Ishikawa (cell line): Measurements from ENCODE around the gene STEAP2.

Experiments
- CEBPB ChIP-seq: IDR thresholded peaks from 2 replicates; pipeline ENCODE4 v1.6.1; 2012
- CREB1 ChIP-seq: IDR thresholded peaks from 2 replicates; pipeline ENCODE4 v1.6.1; 2012; ENCODE audit warnings: low read depth
- EGR1 ChIP-seq: IDR thresholded peaks from 2 replicates; pipeline ENCODE4 v1.6.1; 2012
- EP300 ChIP-seq: IDR thresholded peaks from 2 replicates; pipeline ENCODE4 v1.6.1; 2012; ENCODE audit warnings: borderline replicate concordance
- FOXM1 ChIP-seq: IDR thresholded peaks from 2 replicates; pipeline ENCODE4 v1.6.1; 2012; ENCODE audit warnings: low read depth, borderline replicate concordance
- NFIC ChIP-seq: IDR thresholded peaks from 2 replicates; pipeline ENCODE4 v1.6.1; 2012
- RAD21 ChIP-seq: IDR thresholded peaks from 2 replicates; pipeline ENCODE4 v1.6.1; 2012; ENCODE audit warnings: low read depth
- TAF1 ChIP-seq: IDR thresholded peaks from 2 replicates; pipeline ENCODE4 v1.6.1; 2012; ENCODE audit warnings: low read depth, mild to moderate bottlenecking
- TCF12 ChIP-seq: IDR thresholded peaks from 2 replicates; pipeline ENCODE4 v1.6.1; 2012; ENCODE audit warnings: low read depth
- TEAD4 ChIP-seq: IDR thresholded peaks from 2 replicates; pipeline ENCODE4 v1.6.1; 2012
- YY1 ChIP-seq: IDR thresholded peaks from 2 replicates; pipeline ENCODE4 v1.6.1; 2012; ENCODE audit warnings: low read depth
- ZBTB7A ChIP-seq: IDR thresholded peaks from 2 replicates; pipeline ENCODE4 v1.6.1; 2012; ENCODE audit warnings: low read depth
- TF ChIP-seq, protein P1 (sequence below): IDR thresholded peaks from 2 replicates; pipeline ENCODE4 v1.6.1; 2012
- TF ChIP-seq, protein P2 (sequence below): IDR thresholded peaks from 2 replicates; pipeline ENCODE4 v1.6.1; 2012
- TF ChIP-seq, protein P3 (sequence below): IDR thresholded peaks from 2 replicates; pipeline ENCODE4 v1.6.1; 2012; ENCODE audit warnings: low read depth, mild to moderate bottlenecking

The STEAP2 gene

DNA sequence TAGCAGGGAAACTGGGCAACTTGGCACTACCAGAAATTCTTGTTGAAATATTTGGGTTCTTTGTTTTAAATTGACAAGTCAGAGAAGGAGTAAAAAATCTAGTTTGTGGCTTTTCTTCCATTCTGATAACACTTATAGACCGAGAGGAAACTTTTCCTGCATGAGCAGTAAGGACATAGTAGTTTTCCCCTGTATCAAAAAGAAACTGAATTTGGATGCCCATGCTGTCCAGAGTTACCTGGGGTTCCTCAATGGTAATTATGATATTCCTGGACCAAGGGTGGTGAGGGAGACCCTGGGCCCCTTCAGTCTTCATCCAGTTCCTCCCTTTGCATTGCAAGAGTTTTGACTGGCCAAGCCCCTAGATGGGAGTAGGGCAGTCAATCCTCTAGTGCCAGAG, 19.9 kb upstream of the STEAP2 start:
- TF ChIP-seq, protein P1, sequence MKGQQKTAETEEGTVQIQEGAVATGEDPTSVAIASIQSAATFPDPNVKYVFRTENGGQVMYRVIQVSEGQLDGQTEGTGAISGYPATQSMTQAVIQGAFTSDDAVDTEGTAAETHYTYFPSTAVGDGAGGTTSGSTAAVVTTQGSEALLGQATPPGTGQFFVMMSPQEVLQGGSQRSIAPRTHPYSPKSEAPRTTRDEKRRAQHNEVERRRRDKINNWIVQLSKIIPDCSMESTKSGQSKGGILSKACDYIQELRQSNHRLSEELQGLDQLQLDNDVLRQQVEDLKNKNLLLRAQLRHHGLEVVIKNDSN: no peak
- TF ChIP-seq FOXM1 (no peak), RAD21 (no peak), TEAD4 (no peak), EP300 (no peak), CREB1 (no peak), NFIC (no peak), EGR1 (no peak), CEBPB (no peak), YY1 (no peak), TCF12 (no peak), ZBTB7A (no peak)

DNA sequence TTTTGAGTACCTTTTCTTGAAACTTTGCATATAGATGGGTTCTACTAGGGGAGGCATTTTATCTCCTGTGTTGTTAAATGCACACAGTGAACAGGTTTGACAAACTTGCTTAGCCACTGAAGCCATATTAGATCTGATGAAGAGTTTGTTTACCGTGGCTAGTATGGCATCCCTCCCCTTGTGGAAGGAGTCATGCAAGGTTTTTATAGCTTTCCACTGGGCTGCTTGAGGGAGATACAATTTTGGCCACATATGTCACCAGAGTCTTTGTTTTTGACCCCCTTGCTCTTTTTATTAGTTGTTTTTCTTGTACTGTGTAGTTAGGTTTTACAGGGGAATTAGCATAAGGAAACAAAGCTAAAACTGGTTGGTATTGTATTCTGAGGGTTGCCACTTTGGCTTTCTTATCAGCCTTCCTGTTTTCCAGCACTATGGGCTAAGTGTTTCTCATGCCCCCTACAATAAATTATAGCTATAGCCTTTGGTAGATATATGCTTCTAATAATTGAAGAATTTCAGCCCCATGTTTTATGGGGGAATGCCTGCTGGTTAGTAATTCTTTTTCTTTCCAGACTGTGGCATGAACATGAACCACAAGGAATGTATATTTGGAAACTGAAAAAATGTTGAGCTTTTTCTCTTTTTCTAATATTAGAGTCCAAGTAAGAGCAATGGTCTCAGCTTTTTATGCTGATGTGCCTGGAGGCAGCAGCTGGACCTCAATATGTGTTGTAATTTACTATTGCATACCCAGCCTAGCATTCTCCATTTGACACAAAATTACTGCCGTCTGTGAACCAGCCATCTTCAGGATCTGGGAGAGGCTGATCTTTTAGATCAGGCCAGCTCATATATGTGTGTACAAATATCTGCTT, 18.4 kb upstream of the STEAP2 start:
- TF ChIP-seq YY1: no peak

DNA sequence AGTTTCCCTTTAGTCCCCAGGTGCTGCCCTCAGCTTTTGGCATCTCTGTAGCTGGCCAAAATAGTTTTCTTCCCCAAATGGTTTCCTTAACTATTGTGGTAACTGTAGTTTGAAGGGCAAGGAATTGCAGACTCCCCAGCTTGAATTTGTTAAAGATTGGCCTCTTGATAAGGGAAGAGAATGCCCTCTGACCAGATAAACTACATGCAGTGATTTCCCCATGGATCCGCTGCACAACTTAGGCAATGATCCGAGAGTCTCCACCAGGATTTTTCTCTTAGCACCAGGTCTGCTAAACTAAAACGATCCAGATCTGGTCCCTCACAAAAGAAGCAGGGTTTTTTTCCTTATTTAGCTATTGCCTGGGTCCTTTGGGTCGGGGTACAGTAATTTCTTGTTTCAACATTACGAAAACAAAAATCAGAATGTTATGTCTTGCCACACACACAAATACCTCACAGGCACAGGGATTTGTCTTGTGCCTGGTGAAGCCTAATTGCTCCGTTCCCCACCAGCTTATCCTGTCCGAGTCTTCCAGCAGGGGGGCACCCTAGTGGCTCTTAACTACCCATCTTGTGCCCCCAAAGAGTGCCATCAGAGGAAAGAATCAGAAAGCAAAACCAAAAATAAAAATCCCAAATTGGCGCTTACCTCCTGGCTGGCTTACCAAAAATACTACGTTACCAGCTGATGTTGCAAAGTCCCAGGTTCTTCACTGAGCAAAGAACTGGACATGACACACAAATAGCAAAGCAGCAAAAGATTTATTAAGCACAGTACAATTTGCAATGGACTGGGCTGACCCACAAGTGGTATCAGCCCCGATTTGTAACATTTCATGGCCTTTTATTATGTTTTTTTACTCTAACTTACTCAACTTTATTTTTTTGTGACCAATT, 16.4 kb upstream of the STEAP2 start:
- TF ChIP-seq CEBPB: no peak
- no peak for TF ChIP-seq EP300
- TF ChIP-seq RAD21: no peak
- no peak for TF ChIP-seq TAF1
- TF ChIP-seq, protein P2, sequence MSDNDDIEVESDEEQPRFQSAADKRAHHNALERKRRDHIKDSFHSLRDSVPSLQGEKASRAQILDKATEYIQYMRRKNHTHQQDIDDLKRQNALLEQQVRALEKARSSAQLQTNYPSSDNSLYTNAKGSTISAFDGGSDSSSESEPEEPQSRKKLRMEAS: no peak
- no peak for TF ChIP-seq YY1
- TF ChIP-seq, protein P3, sequence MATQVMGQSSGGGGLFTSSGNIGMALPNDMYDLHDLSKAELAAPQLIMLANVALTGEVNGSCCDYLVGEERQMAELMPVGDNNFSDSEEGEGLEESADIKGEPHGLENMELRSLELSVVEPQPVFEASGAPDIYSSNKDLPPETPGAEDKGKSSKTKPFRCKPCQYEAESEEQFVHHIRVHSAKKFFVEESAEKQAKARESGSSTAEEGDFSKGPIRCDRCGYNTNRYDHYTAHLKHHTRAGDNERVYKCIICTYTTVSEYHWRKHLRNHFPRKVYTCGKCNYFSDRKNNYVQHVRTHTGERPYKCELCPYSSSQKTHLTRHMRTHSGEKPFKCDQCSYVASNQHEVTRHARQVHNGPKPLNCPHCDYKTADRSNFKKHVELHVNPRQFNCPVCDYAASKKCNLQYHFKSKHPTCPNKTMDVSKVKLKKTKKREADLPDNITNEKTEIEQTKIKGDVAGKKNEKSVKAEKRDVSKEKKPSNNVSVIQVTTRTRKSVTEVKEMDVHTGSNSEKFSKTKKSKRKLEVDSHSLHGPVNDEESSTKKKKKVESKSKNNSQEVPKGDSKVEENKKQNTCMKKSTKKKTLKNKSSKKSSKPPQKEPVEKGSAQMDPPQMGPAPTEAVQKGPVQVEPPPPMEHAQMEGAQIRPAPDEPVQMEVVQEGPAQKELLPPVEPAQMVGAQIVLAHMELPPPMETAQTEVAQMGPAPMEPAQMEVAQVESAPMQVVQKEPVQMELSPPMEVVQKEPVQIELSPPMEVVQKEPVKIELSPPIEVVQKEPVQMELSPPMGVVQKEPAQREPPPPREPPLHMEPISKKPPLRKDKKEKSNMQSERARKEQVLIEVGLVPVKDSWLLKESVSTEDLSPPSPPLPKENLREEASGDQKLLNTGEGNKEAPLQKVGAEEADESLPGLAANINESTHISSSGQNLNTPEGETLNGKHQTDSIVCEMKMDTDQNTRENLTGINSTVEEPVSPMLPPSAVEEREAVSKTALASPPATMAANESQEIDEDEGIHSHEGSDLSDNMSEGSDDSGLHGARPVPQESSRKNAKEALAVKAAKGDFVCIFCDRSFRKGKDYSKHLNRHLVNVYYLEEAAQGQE: no peak
- TF ChIP-seq CREB1: no peak

DNA sequence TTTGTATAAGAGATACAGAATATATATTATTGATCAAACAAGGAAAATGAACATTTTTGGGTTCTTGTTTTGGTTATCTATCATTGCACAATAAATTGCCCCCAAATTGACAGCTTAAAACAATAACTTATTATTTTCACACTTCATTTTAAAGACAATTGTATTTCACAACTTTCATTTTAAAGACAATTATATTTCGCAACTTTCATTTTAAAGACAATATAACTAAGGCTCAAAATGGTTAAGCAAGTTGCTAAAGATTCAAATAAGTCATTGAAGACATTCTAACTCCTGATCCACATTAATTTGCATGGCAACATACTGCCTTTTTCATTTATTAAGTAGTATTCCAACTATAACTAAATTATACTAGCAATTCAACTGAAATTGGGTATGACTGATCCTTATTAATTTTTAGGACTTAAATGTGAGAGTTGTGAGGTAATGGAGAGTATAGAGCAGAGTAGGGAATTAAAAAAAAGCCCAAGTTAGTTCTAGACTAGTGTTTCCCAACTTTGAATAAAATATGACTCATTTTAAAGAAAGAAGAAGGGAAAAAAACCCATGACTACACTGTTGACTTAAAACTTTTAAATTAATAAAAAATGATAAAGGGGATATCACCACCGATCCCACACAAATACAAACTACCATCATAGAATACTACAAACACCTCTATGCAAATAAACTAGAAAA, 9.9 kb upstream of the STEAP2 start:
- TF ChIP-seq YY1: no peak
- TF ChIP-seq, protein P1: no peak
- no peak for TF ChIP-seq NFIC
- TF ChIP-seq, protein P2: no peak
- TF ChIP-seq CEBPB: no peak
- no peak for TF ChIP-seq FOXM1
- TF ChIP-seq EP300: no peak
- no peak for TF ChIP-seq TCF12
- TF ChIP-seq EGR1: no peak
- TF ChIP-seq TEAD4: no peak
- no peak for TF ChIP-seq CREB1
- no peak for TF ChIP-seq RAD21
- TF ChIP-seq, protein P3: no peak
- no peak for TF ChIP-seq ZBTB7A
- TF ChIP-seq TAF1: no peak

DNA sequence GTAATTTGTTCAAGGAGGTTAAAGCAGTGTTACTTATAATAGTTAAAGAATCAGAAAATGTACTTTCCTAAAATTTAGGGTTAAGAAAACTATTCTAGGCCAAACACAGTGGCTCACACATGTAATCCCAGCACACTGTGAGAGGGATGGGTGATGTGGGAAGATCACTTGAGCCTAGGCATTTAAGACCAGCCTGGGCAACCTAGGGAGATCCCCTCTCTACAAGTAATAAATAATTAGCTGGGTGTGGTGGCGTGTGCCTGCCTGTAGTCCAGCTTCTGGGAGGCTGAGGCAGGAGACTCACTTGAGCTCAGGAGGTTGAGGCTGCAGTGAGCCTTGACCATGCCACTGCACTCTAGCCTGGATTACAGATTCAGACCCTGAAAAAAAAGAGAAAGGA, 3.6 kb upstream of the STEAP2 start:
- TF ChIP-seq FOXM1: no peak
- TF ChIP-seq EGR1: no peak
- TF ChIP-seq TCF12: no peak
